Measurements from ENCODE around the gene WFS1.

Gene WFS1

GRCh38 chr4:6341696-6342095 lies 72.0 kb downstream of the WFS1 start:
- DNase-seq = no peak
- no peaks in the 10 kb centered on the region for H3K36me3 ChIP-seq
- H3K9me3 ChIP-seq = no peaks in the 10 kb centered on the region
- H3K27me3 ChIP-seq = no peaks in the 10 kb centered on the region
- H3K4me3 ChIP-seq (ENCODE audit: low read depth, low read length) = no peak overlapping the region
- TF ChIP-seq, protein P1, sequence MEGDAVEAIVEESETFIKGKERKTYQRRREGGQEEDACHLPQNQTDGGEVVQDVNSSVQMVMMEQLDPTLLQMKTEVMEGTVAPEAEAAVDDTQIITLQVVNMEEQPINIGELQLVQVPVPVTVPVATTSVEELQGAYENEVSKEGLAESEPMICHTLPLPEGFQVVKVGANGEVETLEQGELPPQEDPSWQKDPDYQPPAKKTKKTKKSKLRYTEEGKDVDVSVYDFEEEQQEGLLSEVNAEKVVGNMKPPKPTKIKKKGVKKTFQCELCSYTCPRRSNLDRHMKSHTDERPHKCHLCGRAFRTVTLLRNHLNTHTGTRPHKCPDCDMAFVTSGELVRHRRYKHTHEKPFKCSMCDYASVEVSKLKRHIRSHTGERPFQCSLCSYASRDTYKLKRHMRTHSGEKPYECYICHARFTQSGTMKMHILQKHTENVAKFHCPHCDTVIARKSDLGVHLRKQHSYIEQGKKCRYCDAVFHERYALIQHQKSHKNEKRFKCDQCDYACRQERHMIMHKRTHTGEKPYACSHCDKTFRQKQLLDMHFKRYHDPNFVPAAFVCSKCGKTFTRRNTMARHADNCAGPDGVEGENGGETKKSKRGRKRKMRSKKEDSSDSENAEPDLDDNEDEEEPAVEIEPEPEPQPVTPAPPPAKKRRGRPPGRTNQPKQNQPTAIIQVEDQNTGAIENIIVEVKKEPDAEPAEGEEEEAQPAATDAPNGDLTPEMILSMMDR (IDR thresholded peaks at IDR 0.05; ENCODE audit: low read depth, low read length) = no peak
- H3K4me1 ChIP-seq = peaks cover 7% of the 10 kb centered on the region; the same call in 1 of the 2 replicates

- peak overlapping the region; percentile 8 for H3K4me3 ChIP-seq (ENCODE audit: low read depth, low read length)
- TF ChIP-seq, protein P1 (IDR thresholded peaks at IDR 0.05; ENCODE audit: low read depth, low read length) = no peak
- no peaks in the 10 kb centered on the region for H3K9me3 ChIP-seq
- DNase-seq = peak; percentile 59
- H3K27me3 ChIP-seq = no peaks in the 10 kb centered on the region
- peaks cover 7% of the 10 kb centered on the region; the same call in 1 of the 2 replicates for H3K4me1 ChIP-seq
- no peaks in the 10 kb centered on the region for H3K36me3 ChIP-seq
Measured at GRCh38 chr4:6342530-6343293, 73.1 kb downstream of the WFS1 start.

DNA sequence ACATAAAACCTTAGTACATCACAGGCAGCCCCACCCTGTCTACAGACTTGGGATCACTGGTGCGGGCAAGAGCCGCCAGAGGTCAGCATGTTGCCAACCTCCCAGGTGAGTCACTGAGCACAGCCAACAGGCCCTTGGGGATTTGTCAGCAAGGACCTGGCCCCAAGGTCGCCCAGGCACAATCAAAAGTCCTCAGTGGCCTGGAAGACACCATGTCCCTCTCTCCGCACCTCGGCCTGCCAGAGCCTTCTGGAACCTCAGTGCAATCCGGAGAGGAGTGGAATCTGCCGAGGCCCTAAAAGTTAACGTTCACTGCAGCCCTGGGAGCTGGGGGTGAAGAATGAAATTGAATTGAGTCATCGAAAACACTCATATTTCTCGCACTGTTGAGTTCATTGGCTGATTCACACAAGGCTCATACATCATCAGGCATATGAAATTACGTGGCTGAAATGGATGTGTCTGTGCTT lies 74.3 kb downstream of the WFS1 start:
- no peak for DNase-seq
- H3K4me1 ChIP-seq = peaks cover 7% of the 10 kb centered on the region; the same call in 1 of the 2 replicates
- TF ChIP-seq, protein P1 (IDR thresholded peaks at IDR 0.05; ENCODE audit: low read depth, low read length) = peak; percentile 28; the same call in 1 of the 2 replicates
- no peaks in the 10 kb centered on the region for H3K27me3 ChIP-seq
- no peaks in the 10 kb centered on the region for H3K36me3 ChIP-seq
- H3K4me3 ChIP-seq (ENCODE audit: low read depth, low read length) = no peak overlapping the region
- H3K9me3 ChIP-seq = no peaks in the 10 kb centered on the region

DNA sequence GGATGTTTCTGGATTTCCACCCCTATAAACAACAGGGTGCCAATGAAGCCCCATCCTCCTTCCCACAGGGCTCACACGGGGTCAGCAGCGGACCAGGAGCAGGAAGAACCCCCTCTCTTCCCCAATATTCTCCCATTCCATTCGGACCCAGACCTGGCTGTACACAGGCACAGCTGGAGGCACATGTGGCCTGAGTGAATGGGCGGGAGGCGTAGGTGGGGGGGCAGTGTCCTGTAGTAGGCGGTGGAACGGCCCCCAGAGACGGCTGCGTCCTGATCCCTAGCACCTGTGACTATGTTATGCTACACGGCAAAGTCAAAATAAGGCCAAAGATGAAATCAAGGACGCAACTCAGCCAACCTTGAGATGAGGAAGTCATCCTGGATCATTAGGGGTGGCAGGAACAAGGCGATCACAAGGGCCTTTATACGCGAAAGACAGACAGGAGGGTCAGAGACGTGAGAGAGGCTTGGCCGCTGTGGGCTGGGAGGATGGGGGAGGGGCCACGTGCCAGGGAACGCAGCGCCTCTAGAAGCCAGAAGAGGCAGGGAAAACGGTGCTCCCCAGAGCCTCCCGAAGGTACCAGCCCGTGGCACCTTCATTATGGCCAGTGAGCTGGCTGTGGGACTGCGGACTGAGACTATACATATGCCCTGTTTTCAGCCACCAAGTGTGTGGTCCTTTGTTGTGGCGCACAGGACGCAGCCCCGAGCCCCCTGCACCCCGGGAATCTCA lies 75.6 kb downstream of the WFS1 start:
- no peak for DNase-seq
- TF ChIP-seq, protein P1 (IDR thresholded peaks at IDR 0.05; ENCODE audit: low read depth, low read length) = no peak
- Histone ChIP-seq H3K9me3 (no peaks in the 10 kb centered on the region), H3K4me3 (ENCODE audit: low read depth, low read length) (no peak overlapping the region), H3K27me3 (no peaks in the 10 kb centered on the region), H3K4me1 (peaks cover 7% of the 10 kb centered on the region; the same call in 1 of the 2 replicates), H3K36me3 (no peaks in the 10 kb centered on the region)

DNA sequence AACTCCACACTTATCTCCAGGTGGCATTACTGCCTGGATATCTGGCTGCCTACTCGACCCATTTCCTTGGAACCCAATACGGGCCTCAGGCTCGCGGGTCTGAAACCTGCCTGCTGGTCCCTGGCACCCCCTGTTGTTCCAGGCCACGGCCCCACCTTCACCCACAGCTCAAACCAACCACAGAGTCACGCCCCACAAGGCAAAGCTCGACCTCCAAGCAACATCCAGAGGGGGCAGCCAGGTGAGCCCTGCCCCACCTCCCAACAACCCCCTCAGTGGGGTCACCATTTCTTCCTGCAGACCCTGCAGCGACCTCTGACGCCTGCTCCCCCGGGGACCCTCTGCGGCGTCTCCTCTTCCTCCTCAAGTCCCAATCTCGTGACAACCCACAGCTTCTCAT lies 76.2 kb downstream of the WFS1 start:
- TF ChIP-seq, protein P1 (IDR thresholded peaks at IDR 0.05; ENCODE audit: low read depth, low read length) = no peak
- no peaks in the 10 kb centered on the region for H3K36me3 ChIP-seq
- H3K4me1 ChIP-seq = peaks cover 7% of the 10 kb centered on the region; the same call in 1 of the 2 replicates
- no peak overlapping the region for H3K4me3 ChIP-seq (ENCODE audit: low read depth, low read length)
- DNase-seq = no peak
- H3K27me3 ChIP-seq = no peaks in the 10 kb centered on the region
- H3K9me3 ChIP-seq = no peaks in the 10 kb centered on the region

All from BE2C (cell line).